Endothelial cell of umbilical vein (primary cell): ENCODE results near the gene PLXNC1. TPM values are rescaled to one million over a fixed set of nuclear protein-coding genes. Genes with fewer than 3 reads are reported as not detected.

ENCODE experiments used
- BruUV-seq: library from RNA; stranded (reverse); fragments of 400-500 nt; replicated peaks from 2 replicates; lab custom pipeline; 2021; lab: Mats Ljungman, UMichigan
- CTCF ChIA-PET: fragments of 300-600, 350-600 bp; sonication (Branson Sonifier 250); formaldehyde crosslinking; loops from one replicate; lab custom pipeline; 2021; ENCODE audit warnings: antibody characterized with exemption, inconsistent platforms; lab: Charles Lee
- POLR2A ChIA-PET: fragments of 300-600, 350-600 bp; sonication (Branson Sonifier 250); formaldehyde crosslinking; loops from one replicate; lab custom pipeline; 2021; ENCODE audit warnings: antibody characterized with exemption, inconsistent platforms; lab: Charles Lee
- DNase-seq: peaks from one replicate; pipeline ENCODE4 v3.0.0-alpha.2; 2011; ENCODE audit warnings: low read depth, low spot score
- FAIRE-seq: peaks from 2 replicates; lab custom pipeline; 2011; peaks lifted over from hg19 to GRCh38; lab: Jason Lieb, UNC
- H2AFZ ChIP-seq: 2 replicates; pipeline ENCODE4 v1.6.0; 2012; ENCODE audit warnings: low read depth, low read length, control low read depth, inconsistent platforms
- H3K27ac ChIP-seq: 2 replicates; pipeline ENCODE4 v1.5.1; 2011; ENCODE audit warnings: low read depth, mild to moderate bottlenecking, control low read depth, low read length, moderate library complexity; ENCODE audit not compliant: insufficient read depth
- H3K27me3 ChIP-seq, 2 experiments: 2 replicates each; pipeline versions ENCODE4 v1.6.0 to v1.6.1; 2011; ENCODE audit warnings: low read length in 2 of 2, mixed read lengths in 1 of 2; ENCODE audit not compliant: control insufficient read depth in 2 of 2, insufficient read depth in 2 of 2
- H3K36me3 ChIP-seq, 2 experiments: 2 replicates in 1 of 2; 3 replicates in 1 of 2; pipeline ENCODE4 v1.5.1; 2011; ENCODE audit warnings: low read length in 2 of 2, mild to moderate bottlenecking in 1 of 2, moderate library complexity in 1 of 2; ENCODE audit not compliant: control insufficient read depth in 2 of 2, insufficient read depth in 2 of 2; ENCODE audit errors: extremely low read depth in 1 of 2
- H3K4me1 ChIP-seq: 3 replicates; pipeline ENCODE4 v1.5.1; 2011; ENCODE audit warnings: mild to moderate bottlenecking, low read length; ENCODE audit not compliant: control insufficient read depth, insufficient read depth; ENCODE audit errors: extremely low read depth
- H3K4me2 ChIP-seq: 2 replicates; pipeline ENCODE4 v1.6.1; 2011; ENCODE audit warnings: low read length, control low read depth, mixed read lengths; ENCODE audit not compliant: insufficient read depth
- H3K4me3 ChIP-seq, 3 experiments: fragments of 200-600 bp in 1 of 3; sonication (generic), shearing (Covaris generic) in 1 of 3; replicated peaks in 1 of 3; 2 replicates each; pipeline ENCODE4 v1.5.1; 2011 to 2016; ENCODE audit warnings: control low read depth in 3 of 3, low read length in 3 of 3, mild to moderate bottlenecking in 2 of 3, inconsistent platforms in 1 of 3, low read depth in 1 of 3, moderate library complexity in 1 of 3; ENCODE audit not compliant: insufficient read depth in 1 of 3
- H3K79me2 ChIP-seq: 2 replicates; pipeline ENCODE4 v1.6.0; 2012; ENCODE audit warnings: low read length, inconsistent platforms; ENCODE audit not compliant: control insufficient read depth, insufficient read depth
- H3K9ac ChIP-seq: replicated peaks from 2 replicates; pipeline ENCODE3; 2011; ENCODE audit warnings: low read length, control low read depth; ENCODE audit not compliant: insufficient read depth; ENCODE audit errors: extremely low read depth
- H3K9me1 ChIP-seq: replicated peaks from 3 replicates; pipeline ENCODE4 v1.6.0; 2011; ENCODE audit warnings: mild to moderate bottlenecking, low read length; ENCODE audit not compliant: control insufficient read depth, insufficient read depth; ENCODE audit errors: extremely low read depth
- H3K9me3 ChIP-seq: replicated peaks from 2 replicates; pipeline ENCODE4 v1.5.1; 2012; ENCODE audit warnings: low read length, inconsistent platforms; ENCODE audit not compliant: control insufficient read depth, insufficient read depth
- H4K20me1 ChIP-seq: replicated peaks from 2 replicates; pipeline ENCODE3; 2011; ENCODE audit warnings: mild to moderate bottlenecking, low read length; ENCODE audit not compliant: control insufficient read depth, insufficient read depth; ENCODE audit errors: extremely low read depth
- EZH2 ChIP-seq: IDR thresholded peaks from 2 replicates; pipeline ENCODE4 v1.6.1; 2012; ENCODE audit warnings: borderline replicate concordance, low read depth, mild to moderate bottlenecking, moderate library complexity, low read length, inconsistent platforms; ENCODE audit not compliant: severe bottlenecking
- FOS ChIP-seq: IDR thresholded peaks from 2 replicates; pipeline ENCODE4 v1.6.1; 2011; ENCODE audit warnings: mild to moderate bottlenecking, low read length, moderate library complexity, borderline replicate concordance; ENCODE audit not compliant: insufficient read depth
- GATA2 ChIP-seq: IDR thresholded peaks from 2 replicates; pipeline ENCODE4 v1.7.0; 2011; ENCODE audit warnings: low read depth, mild to moderate bottlenecking, moderate library complexity, mixed read lengths, low read length; ENCODE audit not compliant: insufficient read length, insufficient read depth
- JUN ChIP-seq: IDR thresholded peaks from 2 replicates; pipeline ENCODE4 v1.6.1; 2011; ENCODE audit warnings: borderline replicate concordance, low read depth; ENCODE audit not compliant: insufficient read length, insufficient read depth
- MYC ChIP-seq: IDR thresholded peaks from one replicate; pipeline ENCODE4 v1.6.1; 2011; ENCODE audit warnings: mild to moderate bottlenecking, low read depth, low read length
- POLR2A ChIP-seq: IDR thresholded peaks from 2 replicates; pipeline ENCODE4 v1.6.1; 2012; ENCODE audit warnings: low read depth, mild to moderate bottlenecking, control low read depth, low read length
- POLR2AphosphoS5 ChIP-seq: IDR thresholded peaks from 2 replicates; pipeline ENCODE4 v1.6.1; 2012; ENCODE audit warnings: low read depth, mild to moderate bottlenecking, control low read depth, low read length, moderate library complexity; ENCODE audit not compliant: insufficient read depth
- dilution Hi-C: fragments of 300-500 bp; cut with MboI; formaldehyde crosslinking; loops from one replicate; pipeline ENCODE4 v1.15.0; 2019; ENCODE audit warnings: low sequenced_read_pairs; ENCODE audit not compliant: extremely low pct_ligation_motif_present
- intact Hi-C: fragments of 100-400 bp; cut with micrococcal nuclease; formaldehyde crosslinking; loops from one replicate; pipeline ENCODE4 v1.10.0; 2022
- polyA plus RNA-seq, 4 experiments: library from polyadenylated mRNA; depleted of rRNA in 3 of 4; stranded (reverse) in 3 of 4; unstranded in 1 of 4; fragments of >200 nt; gene quantifications; 2 replicates each; pipeline versions ENCODE4 v1.2.1 to v1.2.3, GENCODE V29; 2011 to 2012; ENCODE audit warnings: missing spikeins in 1 of 4
- total RNA-seq: library from RNA; stranded (reverse); gene quantifications from 2 replicates; pipeline ENCODE4 v1.2.3, GENCODE V29; 2021
- TF ChIP-seq, protein P1 (sequence below): IDR thresholded peaks from 2 replicates; pipeline ENCODE4 v1.6.1; 2011; ENCODE audit not compliant: insufficient read depth, insufficient read length
- TF ChIP-seq, protein P2 (sequence below), 2 donors: IDR thresholded peaks; 1 replicate in 1 of 2; 2 replicates in 1 of 2; pipeline ENCODE4 v1.5.1; 2011; ENCODE audit warnings: low read length in 2 of 2, mild to moderate bottlenecking in 2 of 2, moderate library complexity in 2 of 2, control low read depth in 1 of 2, inconsistent platforms in 1 of 2, low read depth in 1 of 2; ENCODE audit not compliant: insufficient read depth in 1 of 2; ENCODE audit errors: extremely low read depth in 1 of 2

The PLXNC1 gene
- total and polyA plus RNA-seq, 2 donors (not counting 3 experiments of a cell fraction or from before 2014, with no cell fraction given): 0.04 TPM; not detected in 1

DNA sequence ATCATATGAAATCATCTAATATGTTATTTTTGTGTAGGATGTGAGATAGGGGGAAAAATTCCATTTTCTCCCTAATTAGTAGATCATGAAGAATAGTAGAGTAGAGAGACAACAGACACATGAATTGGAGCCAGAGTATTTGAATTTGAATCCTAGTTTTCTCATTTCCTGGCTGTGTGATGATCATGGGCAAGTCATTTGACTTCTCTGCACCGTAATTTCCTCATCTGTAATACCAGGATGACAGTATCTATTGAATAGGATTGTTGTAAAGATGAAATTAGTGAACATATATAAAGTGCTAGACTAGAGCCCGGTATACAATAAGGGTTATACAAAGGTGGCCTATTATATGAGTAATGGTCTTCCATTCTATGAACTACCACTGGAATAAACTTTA, 32.2 kb upstream of the PLXNC1 start:
- no peak for TF ChIP-seq GATA2
- no peak for TF ChIP-seq JUN
- TF ChIP-seq, protein P1, sequence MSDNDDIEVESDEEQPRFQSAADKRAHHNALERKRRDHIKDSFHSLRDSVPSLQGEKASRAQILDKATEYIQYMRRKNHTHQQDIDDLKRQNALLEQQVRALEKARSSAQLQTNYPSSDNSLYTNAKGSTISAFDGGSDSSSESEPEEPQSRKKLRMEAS: no peak
- no peak for TF ChIP-seq MYC
- TF ChIP-seq, protein P2, sequence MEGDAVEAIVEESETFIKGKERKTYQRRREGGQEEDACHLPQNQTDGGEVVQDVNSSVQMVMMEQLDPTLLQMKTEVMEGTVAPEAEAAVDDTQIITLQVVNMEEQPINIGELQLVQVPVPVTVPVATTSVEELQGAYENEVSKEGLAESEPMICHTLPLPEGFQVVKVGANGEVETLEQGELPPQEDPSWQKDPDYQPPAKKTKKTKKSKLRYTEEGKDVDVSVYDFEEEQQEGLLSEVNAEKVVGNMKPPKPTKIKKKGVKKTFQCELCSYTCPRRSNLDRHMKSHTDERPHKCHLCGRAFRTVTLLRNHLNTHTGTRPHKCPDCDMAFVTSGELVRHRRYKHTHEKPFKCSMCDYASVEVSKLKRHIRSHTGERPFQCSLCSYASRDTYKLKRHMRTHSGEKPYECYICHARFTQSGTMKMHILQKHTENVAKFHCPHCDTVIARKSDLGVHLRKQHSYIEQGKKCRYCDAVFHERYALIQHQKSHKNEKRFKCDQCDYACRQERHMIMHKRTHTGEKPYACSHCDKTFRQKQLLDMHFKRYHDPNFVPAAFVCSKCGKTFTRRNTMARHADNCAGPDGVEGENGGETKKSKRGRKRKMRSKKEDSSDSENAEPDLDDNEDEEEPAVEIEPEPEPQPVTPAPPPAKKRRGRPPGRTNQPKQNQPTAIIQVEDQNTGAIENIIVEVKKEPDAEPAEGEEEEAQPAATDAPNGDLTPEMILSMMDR (IDR thresholded peaks at IDR 0.05; ENCODE audit: extremely low read depth in 1 of 2, insufficient read depth in 1 of 2, low read depth in 1 of 2, low read length in 2 of 2): no peak
- TF ChIP-seq POLR2A: no peak
- TF ChIP-seq POLR2AphosphoS5: no peak
- TF ChIP-seq FOS: no peak
- TF ChIP-seq EZH2: no peak
- Histone ChIP-seq H3K79me2 (no peaks in the 10 kb centered on the region), H3K4me1 (no peaks in the 10 kb centered on the region), H3K27ac (no peak overlapping the region), H3K9me1 (no peaks in the 10 kb centered on the region), H3K27me3 (peaks cover 1 to 2% of the 10 kb centered on the region in 2 experiments), H4K20me1 (no peaks in the 10 kb centered on the region), H2AFZ (no peak overlapping the region), H3K9ac (no peak overlapping the region), H3K4me2 (no peak overlapping the region), H3K4me3 (no peak overlapping the region), H3K36me3 (no peaks in the 10 kb centered on the region), H3K9me3 (no peaks in the 10 kb centered on the region)
- BruUV-seq: no TSS peak
- CTCF ChIA-PET: no interaction called here
- POLR2A ChIA-PET: no interaction called here
- dilution Hi-C loops (no loop called here), intact Hi-C loops (no loop called here)
- DNase-seq: no peak
- FAIRE-seq: no peak
